Skeletal muscle cell (primary cell): Measurements from ENCODE around the gene SLC26A9.
A peak's percentile ranks its signal among the peaks of the same experiment; 100 is the strongest.

ENCODE experiments used
- DNase-seq: peaks from one replicate; pipeline ENCODE4 v3.0.0-alpha.2; 2010; ENCODE audit warnings: low read depth
- H3K4me3 ChIP-seq: 2 replicates; pipeline ENCODE4 v1.5.1; 2011; ENCODE audit warnings: low read depth, mild to moderate bottlenecking, control low read depth, low read length, moderate library complexity

The SLC26A9 gene

GRCh38 chr1:205930195-205930577 is 13.1 kb downstream of the SLC26A9 start:
- H3K4me3 ChIP-seq = no peak overlapping the region
- no peak for DNase-seq

DNA sequence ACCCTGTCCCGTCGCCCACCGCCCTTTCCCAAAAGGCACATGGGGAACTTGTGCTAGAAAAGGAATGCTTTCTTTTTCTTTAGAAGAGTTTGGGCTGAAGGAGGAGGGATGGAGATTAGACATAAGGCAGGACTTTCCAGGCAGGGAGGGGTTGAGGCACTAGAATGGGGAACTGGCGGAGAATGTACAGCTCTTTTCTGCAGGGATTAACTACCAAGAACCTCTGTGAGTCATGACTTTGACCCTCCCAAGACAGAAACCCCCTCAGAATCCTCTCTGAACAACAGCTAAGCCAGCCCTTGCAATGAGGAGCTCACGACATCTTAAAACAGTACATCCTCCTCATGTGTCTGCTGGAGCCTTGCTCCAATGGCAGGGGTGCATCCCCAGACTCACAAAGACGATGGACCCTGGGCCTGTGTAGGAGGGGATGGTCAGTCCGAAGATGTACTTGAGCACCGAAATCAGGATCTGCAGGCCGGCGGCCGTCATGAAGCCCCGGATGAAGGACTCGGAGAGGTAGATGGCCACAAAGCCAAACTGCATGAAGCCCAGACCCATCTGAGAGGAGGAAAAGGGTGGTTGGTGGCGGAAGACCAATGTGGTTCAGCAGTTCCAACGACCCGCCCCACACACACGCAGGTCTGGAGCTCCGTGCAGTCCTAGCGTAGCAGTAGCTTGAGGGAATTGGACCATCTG is 13.6 kb downstream of the SLC26A9 start:
- H3K4me3 ChIP-seq = no peak overlapping the region
- no peak for DNase-seq

DNA sequence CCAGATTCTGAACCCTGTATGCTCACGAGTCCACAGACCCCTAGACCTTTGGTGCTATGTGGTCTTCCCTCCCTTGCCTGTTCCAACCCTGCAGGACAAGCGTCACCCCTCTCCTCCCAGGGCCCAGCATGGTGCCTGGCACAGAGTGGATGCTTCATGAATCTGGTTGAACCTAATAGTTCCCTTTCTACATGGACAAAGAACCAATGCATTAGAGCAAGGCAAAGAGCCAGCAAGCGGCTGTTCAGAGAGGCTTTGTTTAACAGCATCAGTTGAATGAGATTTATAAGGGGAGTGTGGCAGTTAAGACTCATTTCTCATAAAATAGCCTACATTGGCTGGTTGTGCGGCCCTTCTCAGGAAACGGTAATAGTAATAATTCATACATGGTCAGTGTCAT is 14.9 kb downstream of the SLC26A9 start:
- no peak for DNase-seq
- H3K4me3 ChIP-seq = no peak overlapping the region

GRCh38 chr1:205927676-205928075 is 15.6 kb downstream of the SLC26A9 start:
- H3K4me3 ChIP-seq = no peak overlapping the region
- no peak for DNase-seq

- DNase-seq = no peak
- no peak overlapping the region for H3K4me3 ChIP-seq
Observed at GRCh38 chr1:205927247-205927646, 16.0 kb downstream of the SLC26A9 start.

DNA sequence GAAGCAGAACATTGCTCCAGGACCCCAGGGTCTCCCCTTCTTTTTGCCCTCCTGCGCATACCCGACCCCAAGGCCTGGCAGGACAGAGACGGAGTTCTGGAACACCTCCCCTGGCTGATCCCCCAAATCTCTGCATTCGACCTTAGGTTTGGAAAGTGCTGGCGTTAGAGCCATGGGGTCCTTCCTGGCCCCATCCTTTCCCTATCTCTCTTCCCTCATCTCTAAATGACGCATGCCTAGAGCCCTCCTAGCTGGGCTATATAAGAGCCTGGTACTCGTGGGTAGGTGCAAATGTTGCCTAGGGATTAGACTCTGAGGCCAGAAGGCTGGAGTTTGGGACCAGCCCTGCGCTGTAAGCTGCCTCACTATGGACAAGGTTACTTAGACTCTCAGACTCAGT is 16.6 kb downstream of the SLC26A9 start:
- H3K4me3 ChIP-seq = no peak overlapping the region
- DNase-seq = no peak

DNA sequence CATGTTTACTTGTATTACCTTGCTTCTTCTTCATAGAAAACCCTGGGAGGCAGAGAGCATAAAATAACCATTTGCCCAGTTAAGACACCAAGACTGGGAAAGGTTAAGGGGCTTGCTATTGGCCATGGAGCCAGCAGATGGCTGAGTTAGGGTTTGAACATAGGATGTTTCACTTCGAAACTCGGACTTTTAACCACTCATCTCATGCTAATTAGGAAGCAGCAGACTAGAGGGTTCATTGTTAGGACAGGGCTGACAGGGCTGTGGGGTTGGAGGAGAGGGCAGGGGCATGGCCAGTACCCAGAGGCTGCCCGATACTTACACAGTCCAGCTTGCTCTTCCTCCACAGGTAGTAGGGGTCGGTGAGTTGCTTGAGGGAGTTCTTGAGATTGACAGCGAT is 17.0 kb downstream of the SLC26A9 start:
- H3K4me3 ChIP-seq = no peak overlapping the region
- no peak for DNase-seq

DNA sequence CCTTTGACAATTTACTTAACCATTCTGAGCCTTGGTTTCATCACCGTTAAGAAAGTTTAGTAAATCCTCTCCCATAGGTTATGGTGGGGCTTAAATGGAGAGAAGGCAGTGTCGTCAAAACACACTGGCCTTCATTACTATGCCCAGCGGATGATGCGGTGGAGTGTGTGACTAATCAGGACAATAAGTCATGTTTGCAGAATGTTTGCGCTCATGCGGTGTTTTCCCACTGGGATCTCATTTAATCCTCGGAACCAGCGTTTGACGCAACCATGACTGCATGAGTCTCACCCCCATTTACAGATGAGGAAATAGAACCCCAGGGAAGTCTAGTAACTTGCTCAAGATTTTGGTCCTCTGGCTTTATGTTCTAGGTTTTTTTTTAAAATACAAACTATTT is 17.5 kb downstream of the SLC26A9 start:
- peak; percentile 99 for DNase-seq
- no peak overlapping the region for H3K4me3 ChIP-seq

DNA sequence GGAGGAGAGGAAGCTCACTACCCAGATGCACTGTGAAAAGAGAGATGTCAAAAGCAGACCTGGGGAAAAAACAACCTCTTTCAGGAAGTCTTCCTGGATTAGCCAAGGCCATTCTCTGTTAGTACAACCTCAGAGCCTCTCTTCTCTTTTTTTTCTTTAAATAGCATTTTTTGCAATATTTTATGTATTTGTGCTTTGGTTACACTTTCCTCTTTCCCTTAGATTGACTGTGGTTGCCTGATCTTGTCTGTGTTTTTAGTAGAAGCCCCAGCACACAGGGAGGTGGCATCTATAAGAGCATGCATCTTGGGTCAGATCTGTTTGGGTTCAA is 18.8 kb downstream of the SLC26A9 start:
- no peak for DNase-seq
- no peak overlapping the region for H3K4me3 ChIP-seq

DNA sequence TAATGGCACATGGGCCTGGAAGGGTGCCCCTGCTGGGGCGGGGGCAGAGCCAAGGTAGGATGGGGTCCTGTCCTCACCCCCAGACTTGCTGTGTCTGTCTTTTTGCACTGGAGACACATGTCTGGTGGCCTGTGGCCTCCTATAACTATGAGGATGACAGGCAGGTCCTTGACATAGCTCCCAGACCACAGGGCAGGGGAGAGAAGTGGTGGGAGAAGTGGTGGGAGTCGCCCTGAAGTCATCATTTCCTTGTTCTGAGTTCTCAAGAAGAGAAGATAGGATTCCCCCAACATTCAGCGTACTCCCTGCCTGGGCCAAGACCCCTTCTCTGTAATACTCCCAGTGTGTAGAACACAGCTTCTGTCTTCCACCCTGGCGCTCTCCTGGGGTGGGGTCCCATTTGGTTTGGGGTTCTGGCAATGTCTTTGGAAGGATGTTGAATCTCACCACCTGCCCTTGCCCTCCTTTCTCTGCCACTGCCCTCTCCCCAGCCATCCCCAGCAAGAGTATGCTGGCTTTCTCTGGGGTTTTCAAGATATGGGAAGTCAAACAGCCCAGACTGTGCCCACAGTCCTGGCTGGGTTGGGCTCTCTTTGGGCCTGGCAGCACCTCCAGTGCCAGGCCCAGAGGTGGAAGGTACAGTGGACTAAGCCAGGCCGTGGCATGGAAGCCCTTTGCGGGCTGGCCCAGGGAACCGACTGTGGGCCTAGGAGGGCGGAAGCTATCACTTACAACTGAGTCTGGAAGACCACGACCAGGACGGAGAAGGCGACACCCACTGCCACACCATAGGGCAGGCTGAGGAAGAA is 19.4 kb downstream of the SLC26A9 start:
- DNase-seq = no peak
- H3K4me3 ChIP-seq = no peak overlapping the region

GRCh38 chr1:205922806-205923205 is 20.4 kb downstream of the SLC26A9 start:
- no peak overlapping the region for H3K4me3 ChIP-seq
- DNase-seq = no peak

GRCh38 chr1:205922314-205922713 is 20.9 kb downstream of the SLC26A9 start:
- no peak for DNase-seq
- H3K4me3 ChIP-seq = no peak overlapping the region

DNA sequence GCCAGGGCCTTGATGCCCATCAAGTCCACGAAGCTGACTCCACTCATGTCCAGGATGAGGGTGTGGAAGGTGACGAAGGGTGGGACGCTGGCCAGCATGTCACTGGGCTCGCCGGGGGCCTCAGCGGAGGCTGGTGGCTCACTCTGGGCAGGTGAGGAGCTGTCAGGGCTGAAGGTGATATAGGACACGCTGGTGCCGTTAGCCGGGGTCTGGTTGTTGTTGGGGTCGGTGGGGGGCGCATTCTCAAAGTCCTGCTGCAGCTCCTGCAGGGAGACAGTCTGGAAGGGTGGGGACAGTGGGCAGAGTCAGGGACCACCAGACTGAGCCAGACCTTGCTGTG is 21.7 kb downstream of the SLC26A9 start:
- no peak overlapping the region for H3K4me3 ChIP-seq
- DNase-seq = no peak

GRCh38 chr1:205920861-205921569 is 22.2 kb downstream of the SLC26A9 start:
- DNase-seq = no peak

DNA sequence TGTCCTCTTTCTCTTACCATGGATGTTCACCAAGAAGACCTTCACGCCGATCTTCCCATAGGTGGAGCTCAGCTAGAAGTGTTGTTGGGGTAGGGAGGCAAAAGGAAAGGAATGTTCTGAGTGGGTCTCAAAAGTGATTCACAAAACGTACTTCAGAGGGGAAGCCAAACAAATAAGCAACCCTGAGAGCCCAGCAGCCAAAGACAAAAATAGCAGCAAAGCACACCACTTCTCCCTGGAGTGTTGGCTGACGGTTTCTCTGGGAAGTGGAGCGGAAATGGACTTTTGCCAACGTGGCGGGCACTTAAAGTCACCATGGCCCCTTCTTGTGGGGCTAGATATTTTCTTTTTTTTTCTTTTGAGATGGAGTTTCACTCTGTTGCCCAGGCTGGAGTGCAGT is 23.1 kb downstream of the SLC26A9 start:
- no peak overlapping the region for H3K4me3 ChIP-seq
- DNase-seq = peak; percentile 88

More at GRCh38 chr1:205920861-205921569, 22.2 kb downstream of the SLC26A9 start:
- no peak overlapping the region for H3K4me3 ChIP-seq

GRCh38 chr1:205918955-205919746 is 24.1 kb downstream of the SLC26A9 start:
- peak; percentile 52 for DNase-seq
- no peak overlapping the region for H3K4me3 ChIP-seq

DNA sequence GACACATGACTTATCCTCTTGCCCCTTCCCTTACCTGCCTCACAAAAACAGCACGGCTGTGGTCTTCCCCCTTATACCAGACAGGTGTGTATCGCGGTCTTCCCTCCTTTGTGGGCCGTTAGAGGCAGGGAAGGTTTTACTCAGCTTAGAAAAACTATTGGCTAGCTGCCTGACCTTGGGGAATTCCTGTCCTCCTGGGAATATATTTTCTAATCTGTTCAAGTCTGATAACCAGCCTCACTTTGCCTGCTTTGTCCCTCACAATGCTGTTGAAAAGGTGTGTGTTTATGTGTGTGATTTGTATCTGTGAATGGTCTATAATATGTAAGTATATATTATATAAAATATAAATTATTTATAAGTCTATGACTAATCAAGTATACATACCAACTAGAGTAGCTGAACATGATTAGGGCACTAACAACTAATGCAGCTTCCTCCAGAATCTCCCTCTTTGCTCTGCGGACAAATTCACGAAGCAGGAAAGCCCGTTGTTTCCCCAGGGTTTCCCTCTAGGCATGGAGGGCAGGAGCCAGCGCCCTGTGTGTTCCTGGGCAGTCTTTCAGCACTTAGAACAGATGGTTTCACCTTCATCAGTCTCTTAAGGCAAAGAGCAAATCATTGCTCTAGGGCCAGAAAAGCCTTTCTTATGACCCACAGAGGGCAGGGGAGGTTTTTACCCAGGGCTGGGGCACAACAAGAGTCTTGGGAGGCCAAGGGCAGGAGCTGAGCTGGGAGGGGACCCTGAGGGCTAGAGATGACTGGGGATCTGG is 25.6 kb downstream of the SLC26A9 start:
- no peak for DNase-seq
- no peak overlapping the region for H3K4me3 ChIP-seq

DNA sequence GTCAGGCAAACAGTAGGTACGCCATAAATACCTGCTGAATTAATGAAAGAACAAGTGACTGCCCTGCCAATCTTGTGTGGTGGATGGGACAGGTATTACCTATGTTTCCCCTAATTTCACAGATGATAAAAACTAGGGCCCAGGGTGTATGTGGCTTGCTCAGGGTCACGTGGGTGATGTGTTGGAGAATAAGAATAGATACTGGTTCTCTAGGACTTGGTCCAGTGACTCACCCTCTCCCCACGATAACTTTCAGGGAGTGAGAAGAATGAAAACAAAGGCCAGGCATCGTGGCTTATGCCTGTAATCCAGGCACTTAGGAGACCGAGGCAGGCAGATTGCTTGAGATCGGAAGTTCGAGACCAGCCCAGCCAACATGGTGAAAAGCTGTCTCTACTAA is 26.7 kb downstream of the SLC26A9 start:
- no peak overlapping the region for H3K4me3 ChIP-seq
- DNase-seq = no peak

DNA sequence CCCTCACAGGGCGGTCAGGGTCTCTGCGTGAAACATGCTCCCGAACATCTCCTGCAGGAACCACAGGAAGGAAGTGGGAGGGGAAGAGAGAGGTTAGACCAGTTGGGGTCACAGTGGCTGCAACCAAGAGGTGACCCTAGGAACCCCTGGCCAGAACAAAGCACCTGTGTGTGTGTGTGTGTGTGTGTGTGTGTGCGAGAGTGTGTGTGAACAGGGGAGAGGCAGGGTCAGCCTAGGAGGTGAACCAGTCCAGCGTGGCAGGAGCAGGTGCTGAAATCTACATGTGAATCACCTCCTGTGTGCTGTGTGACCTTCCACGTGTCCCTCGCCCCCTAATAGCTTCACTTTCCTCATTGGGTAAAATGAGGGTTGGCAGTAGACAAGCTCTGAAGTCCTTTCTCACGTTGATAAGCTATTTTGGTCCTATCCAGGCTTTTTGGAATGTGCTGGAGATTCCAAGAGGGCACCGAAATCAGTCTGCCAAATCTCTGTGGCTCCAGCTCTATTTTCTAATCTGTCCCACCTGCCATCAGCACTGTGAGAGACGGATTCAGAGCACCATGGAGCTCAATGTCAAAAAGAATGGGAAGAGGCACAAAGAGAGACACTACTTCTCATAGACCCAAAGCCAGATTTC is 27.8 kb downstream of the SLC26A9 start:
- no peak overlapping the region for H3K4me3 ChIP-seq
- no peak for DNase-seq
